GM19023 (cell line): ENCODE results near the gene FHIT.

ENCODE experiments used
- ATAC-seq: cut with Tn5 transposase; IDR thresholded peaks from one replicate; pipeline ENCODE4 v1.9.1; 2021; ENCODE audit warnings: mild to moderate bottlenecking, moderate library complexity; ENCODE audit not compliant: unreplicated experiment

The FHIT gene

GRCh38 chr3:60434950-60435349 is 816.3 kb downstream of the FHIT start:
- no peak for ATAC-seq

DNA sequence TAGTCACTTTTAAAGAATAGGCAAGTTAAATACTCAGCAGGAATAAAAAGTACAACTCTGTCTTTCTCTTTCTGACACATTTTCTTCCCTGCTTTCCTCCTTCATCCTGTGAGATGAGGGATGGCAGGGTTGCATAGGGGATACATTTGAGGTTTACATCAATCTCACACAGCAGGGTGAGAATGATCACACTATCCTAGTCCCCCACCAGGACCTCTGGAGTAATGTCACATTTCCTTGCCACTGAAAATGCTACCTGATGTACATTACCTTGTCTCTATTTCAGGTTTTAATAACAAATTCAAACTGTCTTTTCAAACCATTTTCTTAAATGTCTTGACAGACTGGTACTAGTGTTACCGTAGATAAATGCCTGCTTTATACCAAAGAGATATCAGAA is 816.9 kb downstream of the FHIT start:
- ATAC-seq, result no peak

DNA sequence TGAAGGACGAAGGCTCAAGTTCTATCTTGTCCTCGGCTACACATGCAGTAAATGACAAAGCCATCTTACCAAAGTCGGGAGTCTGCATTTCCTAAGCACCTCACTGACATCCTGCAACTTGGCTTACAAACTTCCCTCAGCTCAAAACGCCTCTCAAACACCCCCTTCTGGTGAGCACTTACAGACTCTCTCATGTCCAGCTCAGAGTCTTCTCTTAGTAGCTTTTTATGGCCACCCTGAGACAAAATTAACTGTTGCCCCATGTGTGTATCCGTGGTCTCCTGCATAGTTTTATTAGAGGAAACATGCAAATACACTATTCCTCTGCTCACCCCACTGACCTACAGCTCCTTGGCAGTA is 819.7 kb downstream of the FHIT start:
- no peak for ATAC-seq

DNA sequence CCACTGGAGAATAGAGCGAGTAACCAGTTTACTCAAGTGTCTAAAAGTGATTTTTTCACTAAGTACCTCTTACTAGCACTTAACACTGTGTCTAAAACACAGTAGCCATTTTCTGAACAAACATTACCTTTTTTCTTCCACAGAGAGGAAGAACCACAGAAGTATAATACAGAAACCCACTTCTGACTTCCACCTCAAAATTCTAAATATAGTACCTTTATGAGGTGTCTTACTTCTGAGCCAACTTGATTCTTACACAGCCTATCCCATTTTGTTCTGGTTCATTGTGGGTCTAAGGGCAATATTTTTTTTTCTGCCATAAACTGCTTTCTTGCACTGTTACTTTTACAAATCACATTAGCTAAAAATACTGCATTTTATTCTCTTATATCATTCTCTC is 821.0 kb downstream of the FHIT start:
- ATAC-seq, result no peak

GRCh38 chr3:60427109-60427508 is 824.1 kb downstream of the FHIT start:
- ATAC-seq, result no peak

DNA sequence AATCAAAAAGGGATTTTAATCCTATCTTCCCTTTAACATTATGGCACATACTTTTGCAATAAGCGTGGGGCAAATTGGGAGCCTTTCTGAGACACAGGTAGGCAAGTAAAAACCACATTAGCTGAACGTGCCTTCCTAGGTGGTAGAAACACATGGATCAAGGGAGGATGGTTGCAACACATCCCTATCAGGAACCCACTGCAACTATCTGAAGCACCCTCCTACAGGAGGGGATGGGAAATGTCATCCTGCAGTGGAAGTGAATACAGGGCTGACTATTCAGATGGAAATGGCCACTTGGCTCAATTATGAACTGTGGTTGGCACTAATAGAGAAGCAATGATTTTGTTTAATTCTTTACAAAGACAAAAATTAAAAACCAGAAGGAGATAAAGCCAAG is 826.3 kb downstream of the FHIT start:
- no peak for ATAC-seq

GRCh38 chr3:60424034-60424433 is 827.2 kb downstream of the FHIT start:
- ATAC-seq, result no peak

DNA sequence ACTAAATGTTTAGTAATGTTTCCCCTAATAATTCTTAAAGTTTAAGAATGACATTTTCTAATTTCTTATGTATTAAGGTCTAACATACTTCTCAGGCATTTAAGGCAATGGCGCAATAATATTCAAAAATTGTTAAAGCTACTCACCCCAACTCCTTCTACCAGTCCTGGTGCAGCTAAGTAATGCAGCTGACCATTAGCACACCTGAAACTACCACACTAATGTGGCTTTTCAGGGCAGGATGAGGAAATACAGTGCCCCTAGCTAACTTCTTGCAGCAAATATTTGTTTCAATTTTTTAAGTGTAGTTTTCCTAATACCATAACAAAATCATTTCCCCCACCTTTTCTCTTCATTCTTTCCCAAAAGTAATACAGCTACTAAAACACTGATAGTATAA is 827.7 kb downstream of the FHIT start:
- ATAC-seq, result no peak

GRCh38 chr3:60421749-60422446 is 829.4 kb downstream of the FHIT start:
- ATAC-seq, result no peak

- no peak for ATAC-seq
Observed at GRCh38 chr3:60417576-60417975, 833.7 kb downstream of the FHIT start.

DNA sequence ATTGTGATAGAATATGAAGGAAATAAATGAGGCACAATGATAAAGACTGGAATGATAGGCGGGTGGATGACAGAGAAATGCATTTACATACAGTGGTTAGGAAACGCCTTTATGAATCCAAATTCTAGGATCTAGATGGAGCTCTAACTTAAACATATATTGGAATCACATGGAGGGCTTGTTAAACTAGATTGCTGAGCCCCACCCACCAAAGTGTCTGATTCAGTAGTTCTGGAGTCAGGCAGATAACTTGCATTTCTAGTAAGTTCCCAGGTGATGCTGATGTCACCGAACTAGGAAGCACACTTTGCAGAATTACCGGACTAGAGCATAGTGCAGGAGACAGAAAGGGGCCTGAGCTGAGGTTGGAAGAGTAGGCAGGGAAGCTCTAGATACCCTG is 837.2 kb downstream of the FHIT start:
- ATAC-seq, result no peak

GRCh38 chr3:60413551-60413950 is 837.7 kb downstream of the FHIT start:
- no peak for ATAC-seq

- ATAC-seq, result no peak
Observed at GRCh38 chr3:60403866-60404265, 847.4 kb downstream of the FHIT start.

DNA sequence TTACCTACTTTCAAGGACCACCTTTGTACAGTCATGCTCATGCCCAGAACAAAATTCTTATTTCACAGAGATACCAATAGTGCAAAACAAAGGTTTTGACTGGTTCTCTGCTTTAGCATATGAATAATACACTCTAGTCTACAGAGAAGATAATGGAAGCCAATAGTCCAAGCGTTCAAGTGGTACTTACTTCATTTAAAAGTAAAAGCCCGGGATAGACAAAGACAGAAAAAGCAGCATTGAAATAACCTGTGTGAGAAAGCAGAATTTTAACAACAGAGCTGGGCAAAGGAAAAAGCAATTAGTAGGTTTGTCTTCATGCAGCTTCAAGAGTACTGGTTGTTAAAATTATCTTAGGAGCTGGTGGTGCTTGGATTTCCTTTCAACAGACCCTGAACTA is 848.3 kb downstream of the FHIT start:
- ATAC-seq, result no peak

GRCh38 chr3:60399861-60400845 is 851.1 kb downstream of the FHIT start:
- ATAC-seq, result no peak

- no peak for ATAC-seq
Observed at GRCh38 chr3:60399292-60399691, 852.0 kb downstream of the FHIT start.

DNA sequence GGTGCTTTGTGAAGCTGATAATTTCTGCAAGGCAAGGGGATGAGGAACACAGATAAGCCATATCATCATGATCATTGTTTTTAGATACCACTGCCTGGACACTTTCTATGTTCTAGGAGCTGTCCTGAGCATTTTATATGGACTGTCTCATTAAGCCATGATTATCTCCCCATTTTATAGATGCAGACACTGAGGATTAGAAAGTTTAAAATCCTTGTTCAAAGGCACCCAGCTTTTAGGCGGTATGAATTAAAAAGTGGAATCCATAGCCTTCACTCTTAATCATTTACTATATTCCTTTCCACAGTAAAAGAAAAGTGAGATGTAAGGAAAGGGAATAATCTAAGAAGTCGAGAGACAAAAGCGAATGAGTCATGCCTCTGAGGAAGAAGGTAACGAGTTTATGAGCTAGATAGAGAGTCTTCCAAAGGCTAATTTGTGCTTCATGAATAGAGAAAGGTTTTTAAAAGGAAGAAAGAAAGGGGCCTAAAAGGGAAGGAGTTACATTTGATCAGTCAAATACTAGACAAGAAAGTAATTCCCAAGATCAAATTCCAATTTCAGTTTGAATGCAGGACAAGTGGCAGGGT is 856.0 kb downstream of the FHIT start:
- no peak for ATAC-seq

GRCh38 chr3:60393946-60394345 is 857.3 kb downstream of the FHIT start:
- ATAC-seq, result no peak

- no peak for ATAC-seq
Observed at GRCh38 chr3:60392501-60392900, 858.8 kb downstream of the FHIT start.

DNA sequence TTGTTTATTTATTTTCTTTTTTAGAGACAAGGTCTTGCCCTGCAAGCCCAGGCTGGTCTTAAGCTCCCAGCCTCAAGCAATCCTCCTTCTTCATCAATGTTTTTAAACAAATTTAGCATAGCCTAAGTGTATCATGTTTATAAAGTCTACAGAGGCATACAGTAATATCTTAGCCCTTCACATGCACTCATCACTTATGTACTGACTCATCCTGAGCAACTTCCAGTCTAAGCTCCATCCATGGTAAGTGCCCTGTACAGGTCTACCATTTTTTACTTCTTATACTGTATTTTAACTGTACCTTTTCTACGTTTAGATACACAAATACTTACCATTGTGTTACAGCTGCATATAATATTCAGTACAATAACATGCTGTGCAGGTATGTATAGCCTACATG is 860.0 kb downstream of the FHIT start:
- ATAC-seq, result no peak

- no peak for ATAC-seq
Observed at GRCh38 chr3:60388731-60389130, 862.5 kb downstream of the FHIT start.

GRCh38 chr3:60386306-60386705 is 864.9 kb downstream of the FHIT start:
- no peak for ATAC-seq
